Skeletal muscle satellite cell (primary cell): ENCODE measurements around the gene ASMT.
"Not testable (repeated sequence)": the region's sequence is repeated elsewhere in the genome, so short reads cannot be mapped to it uniquely, and the experiment has no call there.

ENCODE experiments used
- H3K27me3 ChIP-seq: 2 replicates; pipeline ENCODE4 v1.7.0; 2013; ENCODE audit warnings: low read length; ENCODE audit not compliant: control insufficient read depth, insufficient read depth
- H3K36me3 ChIP-seq: 2 replicates; pipeline ENCODE4 v1.7.0; 2013; ENCODE audit warnings: mild to moderate bottlenecking, control low read depth, low read length; ENCODE audit not compliant: insufficient read depth
- H3K4me1 ChIP-seq: 2 replicates; pipeline ENCODE4 v1.7.0; 2013; ENCODE audit warnings: low read length; ENCODE audit not compliant: control insufficient read depth, insufficient read depth
- H3K4me2 ChIP-seq: 2 replicates; pipeline ENCODE4 v1.7.0; 2013; ENCODE audit warnings: mild to moderate bottlenecking, low read length
- H3K4me3 ChIP-seq: 2 replicates; pipeline ENCODE4 v1.7.0; 2013; ENCODE audit warnings: low read length
- H3K9ac ChIP-seq: 2 replicates; pipeline ENCODE4 v1.7.0; 2013; ENCODE audit warnings: mild to moderate bottlenecking, low read depth, low read length, moderate library complexity
- H3K9me3 ChIP-seq: replicated peaks from 2 replicates; pipeline ENCODE4 v1.7.0; 2013; ENCODE audit warnings: mild to moderate bottlenecking, control low read depth, low read length

ASMT gene

DNA sequence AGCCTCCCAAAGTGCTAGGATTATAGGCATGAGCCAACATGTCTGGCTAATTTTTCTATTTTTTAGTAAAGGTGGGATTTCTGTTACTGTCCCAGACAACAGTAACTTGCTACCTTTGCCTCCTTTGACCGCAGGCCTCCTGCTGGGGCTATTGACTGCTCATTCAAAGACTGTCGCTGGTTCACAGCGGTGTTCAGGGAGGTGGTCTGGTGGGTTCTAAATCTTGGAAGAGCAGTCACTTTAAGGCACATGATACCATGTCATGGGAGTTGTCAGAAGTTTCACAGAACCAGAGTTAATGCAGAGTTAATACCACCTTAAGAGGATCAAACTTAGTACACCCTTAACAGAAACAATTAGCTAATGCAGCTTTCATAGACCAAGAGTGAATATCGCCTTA, 3.8 kb downstream of the ASMT start:
- no peak overlapping the region for H3K4me3 ChIP-seq
- H3K4me1 ChIP-seq = no peaks in the 10 kb centered on the region
- no peaks in the 10 kb centered on the region for H3K27me3 ChIP-seq
- H3K36me3 ChIP-seq = no peaks in the 10 kb centered on the region
- H3K4me2 ChIP-seq = no peak overlapping the region
- H3K9ac ChIP-seq = no peak overlapping the region
- H3K9me3 ChIP-seq = no peaks in the 10 kb centered on the region

DNA sequence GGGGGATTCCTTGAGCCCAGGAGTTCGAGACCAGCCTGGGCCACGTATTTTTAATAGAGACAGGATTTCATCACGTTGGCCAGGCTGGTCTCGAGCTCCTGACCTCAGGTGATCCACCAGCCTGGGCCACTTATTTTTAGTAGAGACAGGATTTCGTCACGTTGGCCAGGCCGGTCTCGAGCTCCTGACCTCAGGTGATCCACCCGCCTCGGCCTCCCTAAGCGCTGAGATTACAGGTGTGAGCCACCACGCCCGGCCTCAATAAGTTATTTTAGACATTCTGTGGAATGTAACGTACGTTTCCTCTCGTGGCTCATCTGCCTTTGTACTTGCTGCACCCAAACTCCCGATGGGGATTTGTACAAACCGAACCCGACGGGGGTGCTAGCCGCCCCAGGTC, 8.8 kb downstream of the ASMT start:
- Histone ChIP-seq H3K4me2 (no peak overlapping the region), H3K4me3 (no peak overlapping the region), H3K4me1 (no peaks in the 10 kb centered on the region), H3K27me3 (no peaks in the 10 kb centered on the region), H3K36me3 (no peaks in the 10 kb centered on the region), H3K9ac (no peak overlapping the region), H3K9me3 (no peaks in the 10 kb centered on the region)

DNA sequence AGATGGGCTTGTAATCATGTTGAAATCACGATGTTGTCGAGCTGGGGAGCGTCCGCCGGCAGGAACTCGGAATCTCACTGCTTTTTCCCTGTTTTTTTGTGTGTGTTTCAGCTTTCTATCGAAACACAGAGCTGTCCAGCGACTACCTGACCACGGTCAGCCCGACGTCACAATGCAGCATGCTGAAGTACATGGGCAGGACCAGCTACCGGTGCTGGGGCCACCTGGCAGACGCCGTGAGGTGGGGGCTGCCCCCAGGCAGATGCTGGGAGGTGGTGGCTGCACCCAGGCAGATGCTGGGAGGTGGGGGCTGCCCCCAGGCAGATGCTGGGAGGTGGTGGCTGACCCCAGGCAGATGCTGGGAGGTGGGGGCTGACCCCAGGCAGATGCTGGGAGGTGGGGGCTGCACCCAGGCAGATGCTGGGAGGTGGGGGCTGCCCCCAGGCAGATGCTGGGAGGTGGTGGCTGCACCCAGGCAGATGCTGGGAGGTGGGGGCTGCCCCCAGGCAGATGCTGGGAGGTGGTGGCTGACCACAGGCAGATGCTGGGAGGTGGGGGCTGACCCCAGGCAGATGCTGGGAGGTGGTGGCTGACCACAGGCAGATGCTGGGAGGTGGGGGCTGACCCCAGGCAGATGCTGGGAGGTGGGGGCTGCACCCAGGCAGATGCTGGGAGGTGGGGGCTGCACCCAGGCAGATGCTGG, 9.4 kb downstream of the ASMT start:
- H3K4me1 ChIP-seq, H3K9me3 ChIP-seq, H3K4me2 ChIP-seq, H3K9ac ChIP-seq, H3K27me3 ChIP-seq, H3K36me3 ChIP-seq, H3K4me3 ChIP-seq: not testable (repeated sequence)

DNA sequence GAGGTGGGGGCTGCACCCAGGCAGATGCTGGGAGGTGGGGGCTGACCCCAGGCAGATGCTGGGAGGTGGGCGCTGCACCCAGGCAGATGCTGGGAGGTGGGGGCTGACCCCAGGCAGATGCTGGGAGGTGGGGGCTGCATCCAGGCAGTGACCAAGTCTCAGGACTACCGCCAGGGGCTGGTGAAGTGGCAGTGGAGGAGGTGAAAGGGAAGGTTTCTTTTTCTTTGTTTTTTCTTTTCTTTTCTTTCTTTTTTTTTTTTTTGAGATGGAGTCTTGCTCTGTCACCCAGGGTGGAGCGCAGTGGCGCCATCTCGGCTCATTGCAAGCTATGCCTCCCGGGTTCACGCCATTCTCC, 10.0 kb downstream of the ASMT start:
- H3K4me2 ChIP-seq, H3K36me3 ChIP-seq, H3K9me3 ChIP-seq, H3K4me1 ChIP-seq, H3K27me3 ChIP-seq, H3K4me3 ChIP-seq, H3K9ac ChIP-seq: not testable (repeated sequence)

DNA sequence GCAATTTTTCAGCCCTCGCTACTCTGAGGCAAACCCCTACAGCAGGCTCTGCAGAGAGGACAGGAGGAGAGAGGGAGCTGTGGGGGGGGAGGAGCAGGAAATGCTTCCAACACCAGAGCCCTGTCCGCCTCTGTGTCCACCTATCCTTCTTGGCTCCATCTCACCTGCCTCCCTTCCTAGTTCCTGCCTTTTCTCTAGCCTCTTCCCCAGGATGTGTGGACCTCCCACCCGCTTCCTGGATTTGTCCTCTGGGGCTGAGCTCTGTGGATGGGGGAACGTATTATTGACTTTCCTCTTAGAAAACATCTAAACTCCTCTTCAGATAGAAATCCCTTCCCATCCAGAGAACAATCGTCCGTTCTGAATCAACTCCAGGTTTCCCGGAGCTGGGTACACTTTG, 14.4 kb downstream of the ASMT start:
- Histone ChIP-seq H3K4me2 (no peak overlapping the region), H3K27me3 (no peaks in the 10 kb centered on the region), H3K36me3 (no peaks in the 10 kb centered on the region), H3K4me1 (no peaks in the 10 kb centered on the region), H3K9ac (no peak overlapping the region), H3K4me3 (no peak overlapping the region), H3K9me3 (no peaks in the 10 kb centered on the region)

DNA sequence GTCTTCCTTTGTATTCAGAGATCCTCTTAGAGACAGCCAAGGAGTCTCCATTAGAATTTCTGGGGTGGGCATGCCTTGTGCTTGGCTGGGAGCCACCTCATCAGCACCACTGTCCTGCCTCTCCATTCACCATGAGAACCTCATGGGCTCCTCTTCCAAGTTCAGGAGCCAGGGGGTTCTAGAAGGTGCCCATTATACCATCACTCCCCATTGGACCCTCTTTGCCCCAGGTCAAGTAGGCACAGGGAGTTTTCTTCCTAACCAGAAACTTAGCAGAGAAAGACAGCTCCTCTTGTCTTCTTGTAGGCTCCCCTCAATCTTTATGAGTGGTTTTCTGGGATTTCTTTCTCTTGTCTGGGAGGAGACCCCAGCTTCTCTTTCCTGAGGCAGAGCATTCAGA, 31.1 kb downstream of the ASMT start:
- Histone ChIP-seq H3K4me2 (no peak overlapping the region), H3K4me3 (no peak overlapping the region), H3K9ac (no peak overlapping the region), H3K36me3 (no peaks in the 10 kb centered on the region), H3K4me1 (no peaks in the 10 kb centered on the region), H3K9me3 (no peaks in the 10 kb centered on the region), H3K27me3 (no peaks in the 10 kb centered on the region)

DNA sequence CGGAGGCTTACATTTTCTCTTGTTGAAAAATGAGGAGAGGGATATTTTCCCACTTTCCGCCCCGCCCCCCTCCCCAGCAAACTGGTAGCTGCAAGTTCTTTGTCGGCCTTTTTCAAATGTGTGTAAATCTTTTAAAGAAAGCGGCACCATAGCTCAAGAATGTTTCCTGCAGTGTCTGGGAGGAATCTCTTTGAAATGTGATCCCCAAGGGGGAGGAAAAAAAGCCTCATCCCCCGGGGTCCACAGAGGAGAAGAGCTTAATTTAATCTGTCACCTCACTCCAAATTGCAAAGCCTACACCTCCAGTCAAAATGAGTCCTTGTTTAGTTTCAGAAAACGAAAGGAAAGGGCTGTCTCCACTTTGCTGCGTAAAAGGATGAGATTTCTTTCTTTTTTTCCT, 34.8 kb downstream of the ASMT start:
- H3K36me3 ChIP-seq = no peaks in the 10 kb centered on the region
- no peaks in the 10 kb centered on the region for H3K4me1 ChIP-seq
- peak overlapping the region; percentile 70 for H3K4me2 ChIP-seq
- no peak overlapping the region for H3K9ac ChIP-seq
- H3K27me3 ChIP-seq = no peaks in the 10 kb centered on the region
- H3K4me3 ChIP-seq = no peak overlapping the region
- no peaks in the 10 kb centered on the region for H3K9me3 ChIP-seq

DNA sequence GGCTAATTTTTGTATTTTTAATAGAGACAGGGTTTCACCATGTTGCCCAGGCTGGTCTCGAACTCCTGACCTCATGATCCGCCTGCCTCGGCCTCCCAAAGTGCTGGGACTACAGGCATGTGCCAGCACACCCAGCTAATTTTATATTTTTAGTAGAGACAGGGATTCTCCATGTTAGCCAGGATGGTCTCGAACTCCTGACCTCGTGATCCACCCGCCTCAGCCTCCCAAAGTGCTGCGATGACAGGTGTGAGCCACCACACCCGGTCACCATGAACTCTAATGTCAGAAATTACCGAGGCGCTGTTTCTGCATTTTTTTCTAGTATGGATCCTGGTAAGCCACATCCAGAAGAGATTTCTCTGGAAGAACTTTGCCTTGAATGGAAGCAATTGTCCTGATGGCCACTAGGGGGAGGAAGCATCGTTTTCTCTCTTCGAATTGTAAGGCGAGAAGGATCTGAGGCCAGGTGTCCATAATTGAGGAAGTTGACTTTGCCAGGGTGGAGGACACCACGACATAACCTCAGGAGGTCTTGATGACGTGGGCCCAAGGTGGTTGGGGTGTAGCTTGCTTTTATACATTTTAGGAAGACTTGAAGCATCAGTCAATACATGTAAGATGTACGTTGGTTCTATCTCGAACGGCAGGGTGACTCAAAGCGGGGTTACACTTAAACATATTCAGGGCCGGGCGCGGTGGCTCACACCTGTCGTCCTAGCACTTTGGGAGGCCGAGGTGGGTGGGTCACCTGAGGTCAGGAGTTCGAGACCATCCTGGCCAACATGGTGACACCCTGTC, 37.4 kb downstream of the ASMT start:
- H3K4me1 ChIP-seq, H3K9me3 ChIP-seq: not testable (repeated sequence)

DNA sequence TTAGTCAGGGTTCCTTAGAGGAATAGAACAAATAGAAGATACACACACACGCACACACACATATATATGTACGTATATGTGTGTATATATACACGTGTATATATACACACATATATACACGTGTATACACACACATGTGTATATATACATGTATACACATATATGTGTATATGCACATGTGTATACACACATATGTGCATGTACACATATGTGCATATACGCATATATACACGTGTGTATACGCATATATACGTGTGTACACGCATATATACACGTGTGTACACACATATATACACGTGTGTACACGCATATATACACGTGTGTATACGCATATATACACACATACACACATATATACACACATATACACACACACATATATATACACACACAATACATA, 41.5 kb downstream of the ASMT start:
- Histone ChIP-seq H3K27me3 (no peaks in the 10 kb centered on the region), H3K36me3 (no peaks in the 10 kb centered on the region), H3K9me3 (no peaks in the 10 kb centered on the region), H3K4me1 (no peaks in the 10 kb centered on the region), H3K4me3 (no peak overlapping the region), H3K4me2 (no peak overlapping the region), H3K9ac (no peak overlapping the region)

More for the DNA sequence above, 37.4 kb downstream of the ASMT start:
- not testable (repeated sequence) for H3K4me2 ChIP-seq, H3K27me3 ChIP-seq, H3K36me3 ChIP-seq, H3K4me3 ChIP-seq, H3K9ac ChIP-seq

DNA sequence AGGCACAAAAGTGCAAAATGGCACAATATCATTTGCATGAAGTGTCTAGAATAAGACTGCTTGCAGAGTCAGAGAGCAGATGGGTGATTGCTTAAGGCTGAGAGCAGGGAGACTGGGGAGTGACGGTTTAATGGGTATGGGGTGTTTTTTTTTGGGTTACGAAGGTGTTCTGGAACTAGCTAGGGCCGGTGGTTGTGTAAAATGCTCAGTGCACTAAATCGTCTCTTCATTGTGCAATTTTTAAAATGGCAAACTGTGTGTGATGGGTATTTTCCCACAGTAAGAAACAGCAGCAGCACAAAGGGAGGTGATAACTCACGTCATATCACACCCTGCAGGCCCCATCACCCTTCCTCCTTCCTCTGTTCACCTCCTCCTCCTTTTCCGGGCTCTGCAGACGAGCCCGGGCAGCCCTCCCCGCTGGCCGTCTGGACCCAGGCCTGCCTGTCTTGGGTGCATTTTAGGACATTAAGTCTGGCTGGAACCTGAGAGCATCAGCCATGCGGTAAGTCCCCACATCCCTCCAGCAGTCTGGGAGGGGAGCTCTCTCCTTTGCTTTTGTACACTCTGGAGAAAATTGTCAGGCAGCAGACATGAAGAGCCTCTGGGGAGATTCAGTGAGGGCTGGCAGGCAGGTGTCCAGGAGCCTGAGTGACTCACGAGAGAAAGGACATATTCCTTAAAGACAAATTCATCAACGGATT, 42.7 kb downstream of the ASMT start:
- Histone ChIP-seq H3K27me3 (no peaks in the 10 kb centered on the region), H3K4me3 (no peak overlapping the region), H3K4me1 (no peaks in the 10 kb centered on the region), H3K36me3 (no peaks in the 10 kb centered on the region), H3K9me3 (no peaks in the 10 kb centered on the region), H3K4me2 (no peak overlapping the region), H3K9ac (no peak overlapping the region)

DNA sequence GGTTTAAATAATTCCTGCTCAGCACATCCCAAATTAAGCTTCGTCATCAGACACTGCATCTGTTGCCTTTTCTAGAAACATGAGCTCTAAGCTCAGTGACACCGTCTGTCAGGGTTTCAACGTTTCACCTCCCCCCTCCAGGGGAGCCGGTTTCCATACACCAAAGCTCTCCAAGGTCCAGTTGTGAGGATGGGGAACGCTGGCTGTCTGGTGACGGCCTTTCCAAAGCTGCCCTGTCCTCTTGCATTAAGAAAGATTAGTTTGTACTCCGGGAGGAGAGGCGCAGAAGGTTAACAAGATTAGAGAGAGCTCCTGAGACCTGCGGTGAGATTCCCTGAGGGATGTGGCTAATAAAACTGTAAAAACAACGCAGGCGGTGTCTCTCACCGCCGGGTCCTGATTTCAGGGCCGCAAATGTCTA, 43.2 kb downstream of the ASMT start:
- Histone ChIP-seq H3K4me3 (no peak overlapping the region), H3K9ac (no peak overlapping the region)

More for the DNA sequence above, 43.2 kb downstream of the ASMT start:
- Histone ChIP-seq H3K9me3 (no peaks in the 10 kb centered on the region), H3K4me2 (no peak overlapping the region), H3K4me1 (no peaks in the 10 kb centered on the region), H3K27me3 (no peaks in the 10 kb centered on the region), H3K36me3 (no peaks in the 10 kb centered on the region)
